GM21619 (cell line): ENCODE measurements around the gene ATP9B.
"Not testable (repeated sequence)": the region's sequence is repeated elsewhere in the genome, so short reads cannot be mapped to it uniquely, and the experiment has no call there.

Source experiments
- ATAC-seq: cut with Tn5 transposase; IDR thresholded peaks from one replicate; pipeline ENCODE4 v1.9.1; 2021; ENCODE audit not compliant: unreplicated experiment

ATP9B gene

GRCh38 chr18:79353267-79353666, 284.1 kb downstream of the ATP9B start:
- ATAC-seq, result no peak

- no peak for ATAC-seq
Measured at GRCh38 chr18:79354350-79354749, 285.2 kb downstream of the ATP9B start.

GRCh38 chr18:79355433-79356335, 286.5 kb downstream of the ATP9B start:
- ATAC-seq, result peak; percentile 36

GRCh38 chr18:79356435-79356834, 287.2 kb downstream of the ATP9B start:
- ATAC-seq, result peak; percentile 95

GRCh38 chr18:79360933-79361332, 291.7 kb downstream of the ATP9B start:
- ATAC-seq, result no peak

- ATAC-seq, result no peak
Measured at GRCh38 chr18:79361766-79362522, 292.8 kb downstream of the ATP9B start.

GRCh38 chr18:79365701-79366100, 296.5 kb downstream of the ATP9B start:
- ATAC-seq, result no peak

- ATAC-seq, result no peak
Measured at GRCh38 chr18:79366177-79367094, 297.2 kb downstream of the ATP9B start.

GRCh38 chr18:79367480-79367879, 298.3 kb downstream of the ATP9B start:
- no peak for ATAC-seq

- no peak for ATAC-seq
Measured at GRCh38 chr18:79367989-79368388, 298.8 kb downstream of the ATP9B start.

- ATAC-seq, result no peak
Measured at GRCh38 chr18:79368681-79369080, 299.5 kb downstream of the ATP9B start.

- no peak for ATAC-seq
Measured at GRCh38 chr18:79371561-79372121, 302.4 kb downstream of the ATP9B start.

- no peak for ATAC-seq
Measured at GRCh38 chr18:79372461-79372860, 303.3 kb downstream of the ATP9B start.

- ATAC-seq, result no peak
Measured at GRCh38 chr18:79372991-79373390, 303.8 kb downstream of the ATP9B start.

GRCh38 chr18:79373736-79374135, 304.5 kb downstream of the ATP9B start:
- ATAC-seq, result no peak

- peak; percentile 75 for ATAC-seq
Measured at GRCh38 chr18:79374408-79375171, 305.4 kb downstream of the ATP9B start.

- no peak for ATAC-seq
Measured at GRCh38 chr18:79375441-79376154, 306.4 kb downstream of the ATP9B start.

GRCh38 chr18:79376661-79377060, 307.5 kb downstream of the ATP9B start:
- ATAC-seq, result not testable (repeated sequence)

- ATAC-seq, result no peak
Measured at GRCh38 chr18:79377187-79377891, 308.1 kb downstream of the ATP9B start.
